ENCODE measurements around the gene ASB16.
"Not testable (repeated sequence)": the region's sequence is repeated elsewhere in the genome, so short reads cannot be mapped to it uniquely, and the experiment has no call there.

Gene ASB16

GRCh38 chr17:44146375-44147346, 23.8 kb upstream of the ASB16 start:
- DNase-seq (ENCODE audit: low read depth, low spot score), result no peak

- no peak for DNase-seq (ENCODE audit: low read depth, low spot score)
Observed at GRCh38 chr17:44147812-44148211, 22.7 kb upstream of the ASB16 start.

- not testable (repeated sequence) for DNase-seq (ENCODE audit: low read depth, low spot score)
Observed at GRCh38 chr17:44149066-44149465, 21.4 kb upstream of the ASB16 start.

- no peak for DNase-seq (ENCODE audit: low read depth, low spot score)
Observed at GRCh38 chr17:44149750-44150329, 20.7 kb upstream of the ASB16 start.

- no peak for DNase-seq (ENCODE audit: low read depth, low spot score)
Observed at GRCh38 chr17:44152875-44153274, 17.6 kb upstream of the ASB16 start.

GRCh38 chr17:44155488-44155887, 15.0 kb upstream of the ASB16 start:
- DNase-seq (ENCODE audit: low read depth, low spot score), result no peak

GRCh38 chr17:44159519-44160210, 10.8 kb upstream of the ASB16 start:
- DNase-seq (ENCODE audit: low read depth, low spot score), result no peak

GRCh38 chr17:44164476-44164875, 6.0 kb upstream of the ASB16 start:
- no peak for DNase-seq (ENCODE audit: low read depth, low spot score)

GRCh38 chr17:44167181-44167861, 3.2 kb upstream of the ASB16 start:
- no peak for DNase-seq (ENCODE audit: low read depth, low spot score)

- no peak for DNase-seq (ENCODE audit: low read depth, low spot score)
Observed at GRCh38 chr17:44170135-44170498, 387 bp upstream of the ASB16 start.

GRCh38 chr17:44171931-44172455, 1.5 kb downstream of the ASB16 start:
- DNase-seq (ENCODE audit: low read depth, low spot score), result no peak

- DNase-seq (ENCODE audit: low read depth, low spot score), result no peak
Observed at GRCh38 chr17:44174427-44174826, 3.9 kb downstream of the ASB16 start.

GRCh38 chr17:44176257-44176656, 5.8 kb downstream of the ASB16 start:
- no peak for DNase-seq (ENCODE audit: low read depth, low spot score)

GRCh38 chr17:44176671-44177501, 6.4 kb downstream of the ASB16 start:
- no peak for DNase-seq (ENCODE audit: low read depth, low spot score)

- no peak for DNase-seq (ENCODE audit: low read depth, low spot score)
Observed at GRCh38 chr17:44177640-44178039, 7.1 kb downstream of the ASB16 start.

GRCh38 chr17:44178133-44178532, 7.6 kb downstream of the ASB16 start:
- DNase-seq (ENCODE audit: low read depth, low spot score), result no peak

- no peak for DNase-seq (ENCODE audit: low read depth, low spot score)
Observed at GRCh38 chr17:44183024-44183423, 12.5 kb downstream of the ASB16 start.

GRCh38 chr17:44184212-44184810, 13.8 kb downstream of the ASB16 start:
- DNase-seq (ENCODE audit: low read depth, low spot score), result no peak

GRCh38 chr17:44186307-44187130, 16.0 kb downstream of the ASB16 start, which contains the start of gene TMUB2:
Gene TMUB2, plus strand, starts transcription at chr17:44186972. Its CDS starts 737 bp downstream, at chr17:44187709.
- peak; percentile 99 for DNase-seq (ENCODE audit: low read depth, low spot score)
